Muscle layer of colon (tissue), 2 donors: ENCODE results near the gene ESD.

Experiments
- H3K27ac ChIP-seq: one replicate; pipeline ENCODE4 v1.7.0; 2013; ENCODE audit warnings: low read depth, mild to moderate bottlenecking, low read length, moderate library complexity
- H3K27me3 ChIP-seq, 2 donors: one replicate each; pipeline ENCODE4 v1.7.0; 2013; ENCODE audit warnings: low read length in 2 of 2, mild to moderate bottlenecking in 2 of 2; ENCODE audit not compliant: insufficient read depth in 2 of 2, control insufficient read depth in 1 of 2
- H3K36me3 ChIP-seq: one replicate; pipeline ENCODE4 v1.7.0; 2013; ENCODE audit warnings: mild to moderate bottlenecking, low read length; ENCODE audit not compliant: insufficient read depth
- H3K4me1 ChIP-seq: one replicate; pipeline ENCODE4 v1.7.0; 2013; ENCODE audit warnings: mild to moderate bottlenecking, low read length; ENCODE audit not compliant: insufficient read depth
- H3K4me3 ChIP-seq, 2 donors: one replicate each; pipeline ENCODE4 v1.7.0; 2013; ENCODE audit warnings: low read length in 2 of 2, low read depth in 1 of 2, mild to moderate bottlenecking in 1 of 2, moderate library complexity in 1 of 2
- H3K9ac ChIP-seq: one replicate; pipeline ENCODE4 v1.7.0; 2013; ENCODE audit warnings: low read length
- H3K9me3 ChIP-seq: one replicate; pipeline ENCODE4 v1.7.0; 2013; ENCODE audit warnings: mild to moderate bottlenecking, low read length
- donor health status: abdominal sarcoma.
- donor health status: Adenocarcinoma of cecum.

Gene ESD, protein sequence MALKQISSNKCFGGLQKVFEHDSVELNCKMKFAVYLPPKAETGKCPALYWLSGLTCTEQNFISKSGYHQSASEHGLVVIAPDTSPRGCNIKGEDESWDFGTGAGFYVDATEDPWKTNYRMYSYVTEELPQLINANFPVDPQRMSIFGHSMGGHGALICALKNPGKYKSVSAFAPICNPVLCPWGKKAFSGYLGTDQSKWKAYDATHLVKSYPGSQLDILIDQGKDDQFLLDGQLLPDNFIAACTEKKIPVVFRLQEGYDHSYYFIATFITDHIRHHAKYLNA

DNA sequence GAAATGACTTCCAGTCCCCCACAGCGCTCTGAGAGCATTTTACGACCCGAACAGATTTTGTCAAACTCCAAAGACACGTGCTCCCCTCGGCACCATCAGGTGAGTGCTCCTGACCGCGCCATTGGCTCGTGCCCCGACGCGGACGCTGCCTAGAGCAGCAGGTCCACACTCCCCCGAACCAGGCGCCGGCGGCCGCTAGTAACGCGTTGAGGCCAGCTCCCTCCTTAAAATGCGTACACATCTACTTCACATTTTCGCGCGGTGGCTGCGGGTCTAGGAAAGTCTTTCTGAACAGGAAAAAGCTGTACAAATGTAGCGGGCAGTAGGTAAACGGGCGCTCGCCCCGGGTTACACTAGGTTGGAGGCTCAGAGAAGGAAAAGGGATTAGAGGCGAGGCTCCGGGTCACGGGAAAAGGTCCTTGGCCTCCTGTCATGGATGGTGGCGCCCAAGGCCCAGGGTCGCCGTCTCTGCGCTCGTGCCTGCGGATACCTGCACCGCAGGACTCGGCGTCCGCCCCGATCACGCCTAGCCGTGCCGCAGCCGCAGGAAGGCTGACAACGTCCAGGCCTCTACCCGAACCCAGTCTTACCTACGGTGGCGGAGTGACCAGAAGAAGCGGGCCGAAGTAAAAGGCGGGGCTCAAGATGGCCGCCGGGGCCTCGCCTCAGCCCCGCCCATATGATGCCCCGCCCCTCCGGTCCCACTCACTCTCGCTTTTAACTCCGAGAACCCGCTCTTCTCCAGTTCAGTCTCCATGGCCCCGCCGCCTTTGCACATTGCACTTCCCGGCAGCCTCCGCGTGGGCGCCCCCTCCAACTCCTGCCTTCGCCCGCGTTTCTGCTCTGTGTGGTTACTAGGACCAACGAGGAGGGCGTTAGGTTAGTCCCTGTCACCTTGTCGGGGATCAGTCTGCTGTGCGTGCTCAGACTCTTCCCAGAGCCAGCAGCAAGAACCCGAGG is at the start of gene ESD:
Gene ESD, minus strand, starts transcription at position 647 of the 960 bp plus-strand sequence. CDS start 5,748 bp downstream, outside the sequence.
- H3K9me3 ChIP-seq, result no peaks in the 10 kb centered on the region
- H3K9ac ChIP-seq, result peak within 1 kb of the TSS; percentile 92
- H3K27me3 ChIP-seq, result no peaks in the 10 kb centered on the region
- no peaks in the 10 kb centered on the region for H3K36me3 ChIP-seq
- H3K27ac ChIP-seq, result peak within 1 kb of the TSS; percentile 75
- H3K4me3 ChIP-seq, result peak within 1 kb of the TSS; percentile 63 to 84
- H3K4me1 ChIP-seq, result peaks cover 37% of the 10 kb centered on the region

GRCh38 chr13:46846726-46847125 is 49.8 kb upstream of the ESD start:
- no peaks in the 10 kb centered on the region for H3K4me1 ChIP-seq
- no peak overlapping the region for H3K4me3 ChIP-seq
- H3K27me3 ChIP-seq, result no peaks in the 10 kb centered on the region
- no peaks in the 10 kb centered on the region for H3K36me3 ChIP-seq
- no peak overlapping the region for H3K9ac ChIP-seq
- H3K9me3 ChIP-seq, result no peaks in the 10 kb centered on the region
- no peak overlapping the region for H3K27ac ChIP-seq

DNA sequence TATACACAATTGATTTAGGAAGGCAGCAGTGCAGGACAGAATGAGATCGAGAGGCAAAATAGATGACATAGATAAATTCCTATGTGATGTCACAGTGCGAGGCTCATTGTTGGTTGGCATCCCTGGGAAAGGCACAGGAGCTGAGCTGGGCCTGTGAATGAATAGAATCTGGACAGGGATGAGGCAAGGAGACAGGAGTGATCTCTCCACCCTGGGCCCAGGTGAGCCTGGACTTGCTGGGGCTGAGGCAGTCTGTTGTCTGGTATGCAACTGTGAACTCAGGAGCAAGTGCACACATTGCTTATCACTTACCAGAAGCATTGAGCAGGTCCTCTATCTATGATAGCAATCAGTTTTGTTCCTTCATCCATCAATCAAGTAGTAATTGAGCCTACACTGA is 48.2 kb upstream of the ESD start:
- H3K36me3 ChIP-seq, result no peaks in the 10 kb centered on the region
- H3K27me3 ChIP-seq, result no peaks in the 10 kb centered on the region
- no peak overlapping the region for H3K4me3 ChIP-seq

GRCh38 chr13:46844431-46844830 is 47.5 kb upstream of the ESD start:
- H3K4me3 ChIP-seq, result no peak overlapping the region
- no peak overlapping the region for H3K27ac ChIP-seq
- H3K9me3 ChIP-seq, result no peaks in the 10 kb centered on the region
- no peak overlapping the region for H3K9ac ChIP-seq
- no peaks in the 10 kb centered on the region for H3K27me3 ChIP-seq
- no peaks in the 10 kb centered on the region for H3K36me3 ChIP-seq
- H3K4me1 ChIP-seq, result no peaks in the 10 kb centered on the region

More for the DNA sequence above, 48.2 kb upstream of the ESD start:
- Histone ChIP-seq H3K9me3 (no peaks in the 10 kb centered on the region), H3K4me1 (no peaks in the 10 kb centered on the region), H3K27ac (no peak overlapping the region), H3K9ac (no peak overlapping the region)

DNA sequence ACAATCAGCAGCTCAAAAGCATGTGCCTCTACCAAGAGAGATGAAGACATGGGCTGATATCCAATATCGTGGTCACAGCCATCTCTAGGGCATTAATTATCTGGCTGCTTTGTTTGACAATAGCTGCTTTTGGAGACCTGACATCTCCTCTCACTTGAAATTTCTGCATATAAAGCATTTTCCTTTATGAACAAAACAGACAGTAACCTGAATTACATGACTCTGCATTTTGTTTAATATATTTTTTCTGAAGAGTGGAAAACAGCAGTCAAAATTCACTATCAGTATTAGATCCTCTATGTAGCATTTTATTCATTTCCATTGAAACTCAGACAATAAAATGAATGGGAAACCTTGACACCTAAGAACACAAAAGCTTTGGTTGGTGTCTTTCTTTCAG is 42.4 kb upstream of the ESD start:
- no peaks in the 10 kb centered on the region for H3K27me3 ChIP-seq
- H3K9ac ChIP-seq, result no peak overlapping the region
- no peaks in the 10 kb centered on the region for H3K36me3 ChIP-seq
- H3K27ac ChIP-seq, result no peak overlapping the region
- H3K4me1 ChIP-seq, result no peaks in the 10 kb centered on the region
- H3K9me3 ChIP-seq, result no peaks in the 10 kb centered on the region
- no peak overlapping the region for H3K4me3 ChIP-seq

DNA sequence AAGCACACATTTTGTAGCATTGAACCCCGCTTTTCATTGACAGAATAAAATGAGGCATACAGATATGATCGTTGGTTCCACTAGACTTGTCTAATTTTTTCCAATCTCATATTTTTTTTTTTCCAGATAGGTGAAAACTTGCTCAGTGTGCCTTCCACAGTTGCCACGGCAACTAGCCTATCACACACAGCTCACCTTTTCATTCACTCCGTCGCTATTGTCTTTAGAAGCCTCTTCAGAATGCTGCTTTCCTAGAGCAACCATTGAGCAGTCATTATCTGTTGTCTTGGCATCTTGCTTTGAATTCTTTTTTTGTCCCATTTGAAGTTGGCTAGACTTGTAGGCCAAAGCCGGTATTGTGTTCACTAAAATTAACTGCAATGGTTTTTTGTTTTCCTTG is 37.7 kb upstream of the ESD start:
- H3K4me1 ChIP-seq, result no peaks in the 10 kb centered on the region
- H3K4me3 ChIP-seq, result no peak overlapping the region
- H3K27ac ChIP-seq, result no peak overlapping the region
- no peaks in the 10 kb centered on the region for H3K9me3 ChIP-seq
- H3K36me3 ChIP-seq, result no peaks in the 10 kb centered on the region
- H3K9ac ChIP-seq, result no peak overlapping the region
- no peaks in the 10 kb centered on the region for H3K27me3 ChIP-seq

DNA sequence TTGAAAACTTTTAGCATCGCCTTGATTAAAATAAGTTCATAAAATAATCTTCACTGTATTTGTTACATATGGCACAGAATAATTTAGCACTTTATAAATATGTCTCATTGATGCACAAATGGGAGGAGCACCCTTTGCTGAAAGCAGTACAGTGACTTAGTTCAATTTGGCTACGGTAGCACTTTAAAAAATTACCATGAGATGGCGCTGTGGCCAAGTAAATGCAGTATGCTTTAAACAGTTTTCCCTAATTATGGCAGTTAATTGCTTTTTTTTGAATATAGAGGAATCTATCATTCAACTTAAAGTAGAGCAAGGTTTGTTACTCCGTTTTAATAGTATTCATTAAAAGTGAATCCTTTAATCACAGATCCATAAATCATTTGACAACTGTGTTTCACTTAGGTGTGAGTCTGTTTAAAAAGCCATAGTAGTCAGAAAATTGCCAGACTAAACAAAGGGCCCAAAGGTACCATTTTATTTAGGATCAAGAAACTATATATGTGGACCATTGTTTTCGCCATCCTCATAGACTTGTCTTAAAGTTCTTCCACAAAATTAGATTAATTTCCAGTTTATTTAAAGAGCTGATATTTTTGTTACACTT is 34.7 kb upstream of the ESD start:
- no peaks in the 10 kb centered on the region for H3K27me3 ChIP-seq
- no peak overlapping the region for H3K9ac ChIP-seq
- H3K36me3 ChIP-seq, result no peaks in the 10 kb centered on the region
- no peak overlapping the region for H3K27ac ChIP-seq
- no peak overlapping the region for H3K4me3 ChIP-seq
- no peaks in the 10 kb centered on the region for H3K4me1 ChIP-seq
- no peaks in the 10 kb centered on the region for H3K9me3 ChIP-seq

DNA sequence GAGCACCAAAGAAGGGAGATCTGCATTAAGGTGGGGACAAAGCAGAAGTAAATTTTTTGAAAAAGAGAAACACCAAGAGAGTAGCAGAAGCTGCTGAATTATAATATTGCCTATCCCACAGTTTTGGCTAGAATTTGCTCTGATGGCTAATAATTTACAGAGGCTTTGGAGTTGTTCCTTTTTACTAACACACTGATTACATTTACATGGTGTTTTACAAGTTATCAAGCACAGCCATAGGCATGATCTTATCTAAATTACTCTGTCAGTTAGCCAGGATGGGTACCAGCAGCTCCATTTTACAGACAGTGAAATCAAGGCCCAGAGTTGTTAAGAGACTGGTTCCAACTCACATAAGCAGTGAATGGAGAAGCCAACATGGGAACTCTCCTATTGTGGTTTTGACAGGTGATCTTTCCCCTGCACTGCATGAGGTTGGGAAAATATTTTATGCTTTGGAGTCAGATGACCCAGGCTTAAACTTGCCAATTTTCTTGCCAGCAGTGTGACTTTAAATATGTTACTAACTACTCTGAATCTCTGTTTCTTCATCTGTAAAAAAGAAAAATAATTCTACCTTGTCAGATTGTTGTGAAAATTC is 33.5 kb upstream of the ESD start:
- Histone ChIP-seq H3K36me3 (no peaks in the 10 kb centered on the region), H3K27me3 (no peaks in the 10 kb centered on the region), H3K4me3 (no peak overlapping the region), H3K27ac (no peak overlapping the region), H3K9ac (no peak overlapping the region), H3K9me3 (no peaks in the 10 kb centered on the region), H3K4me1 (no peaks in the 10 kb centered on the region)

DNA sequence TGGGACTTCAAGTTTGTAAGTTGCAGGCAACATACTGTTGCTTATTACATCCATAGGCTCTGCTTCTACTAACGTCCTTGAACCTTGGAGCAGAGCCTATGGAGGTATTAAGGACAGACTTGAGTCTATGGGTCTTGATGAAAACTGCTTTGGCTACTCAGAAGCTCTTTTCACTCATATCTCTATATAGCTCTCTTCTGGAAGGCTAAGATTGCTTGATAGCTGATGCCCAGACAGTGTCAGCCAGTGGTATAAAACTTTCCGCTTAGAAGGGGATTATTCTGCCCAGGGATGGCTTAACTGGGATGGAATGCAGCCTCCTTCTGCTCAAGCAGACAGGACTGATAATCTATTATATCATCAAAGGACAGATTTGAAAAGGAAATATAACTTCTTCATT is 25.6 kb upstream of the ESD start:
- Histone ChIP-seq H3K36me3 (no peaks in the 10 kb centered on the region), H3K9me3 (no peaks in the 10 kb centered on the region), H3K4me1 (no peaks in the 10 kb centered on the region), H3K9ac (no peak overlapping the region), H3K27ac (no peak overlapping the region), H3K27me3 (no peaks in the 10 kb centered on the region), H3K4me3 (no peak overlapping the region)

DNA sequence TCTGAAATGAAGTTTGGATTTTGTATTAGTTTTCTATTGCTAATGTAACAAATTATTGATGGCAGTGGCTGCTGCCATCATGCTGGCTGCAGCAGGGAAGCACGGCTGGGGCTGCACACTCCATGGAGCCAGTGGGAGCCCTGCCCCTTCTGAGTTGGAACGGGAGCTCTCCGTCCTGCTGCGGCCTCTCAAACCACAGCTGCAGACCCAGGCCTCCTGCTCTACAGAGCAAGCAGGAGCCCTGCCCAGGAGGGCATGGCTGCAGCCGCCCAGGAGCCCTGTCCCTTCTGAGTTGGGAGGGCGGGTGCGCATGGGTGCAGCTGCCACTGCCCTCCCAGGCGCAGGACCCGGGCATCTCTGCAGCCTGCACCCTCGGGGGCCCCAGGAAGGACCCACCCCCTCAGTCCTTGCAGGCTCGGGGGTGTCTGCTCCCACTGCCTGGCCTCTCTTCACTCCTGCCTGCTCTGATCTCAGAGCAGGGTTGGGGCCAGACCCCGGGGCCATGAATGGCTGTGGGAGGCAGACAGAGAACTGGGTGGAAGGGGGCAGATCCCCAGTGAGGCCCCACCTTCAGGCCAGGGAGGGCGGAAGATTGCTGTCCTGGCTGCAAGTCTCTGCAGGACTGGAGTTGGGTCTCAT is 21.0 kb upstream of the ESD start:
- Histone ChIP-seq H3K9me3 (no peaks in the 10 kb centered on the region), H3K4me3 (no peak overlapping the region), H3K27ac (no peak overlapping the region), H3K9ac (no peak overlapping the region), H3K27me3 (no peaks in the 10 kb centered on the region), H3K36me3 (no peaks in the 10 kb centered on the region), H3K4me1 (no peaks in the 10 kb centered on the region)

DNA sequence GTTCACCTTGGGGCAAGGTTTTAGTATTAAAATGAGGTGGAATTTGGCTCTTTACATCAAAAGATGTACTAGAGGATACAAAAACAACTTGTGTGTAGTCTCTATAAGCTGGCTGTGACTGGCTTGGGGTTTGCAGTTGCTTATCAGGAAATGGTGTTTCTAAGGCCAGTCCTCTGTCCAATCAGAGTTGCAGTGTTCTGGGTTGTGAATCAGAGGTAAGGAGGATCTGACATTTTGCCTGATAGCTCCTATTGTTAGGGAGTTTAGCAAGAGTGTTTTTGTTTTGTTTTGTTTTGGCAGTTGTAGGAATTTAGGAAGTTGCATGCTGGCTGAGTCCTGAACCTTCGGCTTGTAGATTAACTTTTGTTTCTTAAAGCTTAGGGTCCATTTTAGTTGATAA is 20.1 kb upstream of the ESD start:
- Histone ChIP-seq H3K27me3 (no peaks in the 10 kb centered on the region), H3K36me3 (no peaks in the 10 kb centered on the region), H3K4me1 (no peaks in the 10 kb centered on the region), H3K9me3 (no peaks in the 10 kb centered on the region), H3K27ac (no peak overlapping the region), H3K9ac (no peak overlapping the region), H3K4me3 (no peak overlapping the region)
